GM12801 (cell line): ENCODE data around the gene DNASE1L1.

ENCODE experiments used
- CTCF ChIP-seq: IDR thresholded peaks from one replicate; pipeline ENCODE4 v1.5.1; 2011; ENCODE audit warnings: control low read depth; ENCODE audit not compliant: insufficient read length; ENCODE audit errors: extremely low read depth

Gene DNASE1L1

GRCh38 chrX:154362085-154362742, 46.8 kb downstream of the DNASE1L1 start:
- no peak for TF ChIP-seq CTCF

- TF ChIP-seq CTCF = no peak
These were observed 48.8 kb downstream of the DNASE1L1 start for GRCh38 chrX:154360155-154360713.

- TF ChIP-seq CTCF = no peak
These were observed 49.5 kb downstream of the DNASE1L1 start for GRCh38 chrX:154359362-154360154.

GRCh38 chrX:154358829-154359228, 50.2 kb downstream of the DNASE1L1 start:
- no peak for TF ChIP-seq CTCF

GRCh38 chrX:154358011-154358410, 51.0 kb downstream of the DNASE1L1 start:
- no peak for TF ChIP-seq CTCF

- TF ChIP-seq CTCF = no peak
These were observed 51.8 kb downstream of the DNASE1L1 start for GRCh38 chrX:154357205-154357604.

GRCh38 chrX:154356596-154356995, 52.5 kb downstream of the DNASE1L1 start:
- no peak for TF ChIP-seq CTCF
